GM12878 (cell line): Measurements from ENCODE around the gene KIF22. TPM values are rescaled to one million over a fixed set of nuclear protein-coding genes. Genes with fewer than 3 reads are reported as not detected.
A peak's percentile ranks its signal among the peaks of the same experiment; 100 is the strongest.

ENCODE experiments used
- BMI1 ChIP-seq: fragments of 450-650 bp; IDR thresholded peaks from 2 replicates; pipeline ENCODE4 v1.6.1; 2016; ENCODE audit warnings: mild to moderate bottlenecking, moderate library complexity, borderline replicate concordance
- CEBPB ChIP-seq, 2 experiments: fragments of 150-350 bp in 1 of 2; IDR thresholded peaks; 2 replicates each; pipeline ENCODE4 v1.6.1; 2012 to 2014; ENCODE audit warnings: low read depth in 2 of 2, low read length in 2 of 2, borderline replicate concordance in 1 of 2, inconsistent platforms in 1 of 2
- CHD4 ChIP-seq: fragments of 200-600 bp; sonication (generic); IDR thresholded peaks from 2 replicates; pipeline ENCODE4 v1.6.1; 2016; ENCODE audit warnings: mild to moderate bottlenecking
- DPF2 ChIP-seq: fragments of 450-650 bp; IDR thresholded peaks from 2 replicates; pipeline ENCODE4 v1.6.1; 2017; ENCODE audit warnings: mild to moderate bottlenecking
- EGR1 ChIP-seq, 2 experiments: IDR thresholded peaks; 1 replicate in 1 of 2; 2 replicates in 1 of 2; pipeline ENCODE4 v1.6.1; 2011 to 2012; ENCODE audit warnings: low read depth in 2 of 2, low read length in 2 of 2, borderline replicate concordance in 1 of 2, mild to moderate bottlenecking in 1 of 2, moderate library complexity in 1 of 2
- ESRRA ChIP-seq: IDR thresholded peaks from 2 replicates; pipeline ENCODE4 v1.6.1; 2012; ENCODE audit warnings: mild to moderate bottlenecking, low read length, improper control_type of control experiment
- FOXK2 ChIP-seq: fragments of 450-650 bp; IDR thresholded peaks from 2 replicates; pipeline ENCODE4 v1.6.1; 2017; ENCODE audit warnings: mild to moderate bottlenecking, moderate library complexity
- HDAC2 ChIP-seq: fragments of 200-600 bp; sonication (generic); IDR thresholded peaks from 2 replicates; pipeline ENCODE4 v1.6.1; 2017
- HDAC6 ChIP-seq: fragments of 200-600 bp; sonication (generic); IDR thresholded peaks from one replicate; pipeline ENCODE4 v1.8.0; 2017; ENCODE audit warnings: antibody characterized with exemption; ENCODE audit not compliant: unreplicated experiment
- HDGF ChIP-seq: fragments of 450-650 bp; IDR thresholded peaks from 2 replicates; pipeline ENCODE4 v1.6.1; 2016; ENCODE audit warnings: antibody characterized with exemption
- KLF5 ChIP-seq: fragments of 450-650 bp; IDR thresholded peaks from 2 replicates; pipeline ENCODE4 v1.6.1; 2014; ENCODE audit warnings: mild to moderate bottlenecking; ENCODE audit not compliant: partially characterized antibody
- MXI1 ChIP-seq: fragments of 150-350 bp; IDR thresholded peaks from 2 replicates; pipeline ENCODE4 v1.6.1; 2011; ENCODE audit warnings: low read depth, mild to moderate bottlenecking, inconsistent platforms, low read length, improper control_type of control experiment
- NBN ChIP-seq: fragments of 450-650 bp; IDR thresholded peaks from 2 replicates; pipeline ENCODE4 v1.6.1; 2016
- NFYA ChIP-seq: IDR thresholded peaks from 2 replicates; pipeline ENCODE4 v1.6.1; 2011; ENCODE audit warnings: low read depth, mild to moderate bottlenecking, low read length, improper control_type of control experiment, borderline replicate concordance
- NR2C1 ChIP-seq: fragments of 450-650 bp; IDR thresholded peaks from 2 replicates; pipeline ENCODE4 v1.6.1; 2017; ENCODE audit warnings: antibody characterized with exemption, mild to moderate bottlenecking, moderate library complexity
- NRF1 ChIP-seq: conservative IDR thresholded peaks from 2 replicates; pipeline ENCODE4 v1.6.1; 2011; ENCODE audit warnings: mild to moderate bottlenecking, low read depth, low read length, improper control_type of control experiment
- PML ChIP-seq: IDR thresholded peaks from 2 replicates; pipeline ENCODE4 v1.6.1; 2012; ENCODE audit warnings: low read length, inconsistent platforms
- SMARCA5 ChIP-seq: fragments of 450-650 bp; IDR thresholded peaks from 2 replicates; pipeline ENCODE4 v1.6.1; 2017; ENCODE audit warnings: mild to moderate bottlenecking
- SMC3 ChIP-seq: IDR thresholded peaks from 2 replicates; pipeline ENCODE4 v1.6.1; 2011; ENCODE audit warnings: low read length, improper control_type of control experiment, borderline replicate concordance
- ZNF274 ChIP-seq: IDR thresholded peaks from one replicate; pipeline ENCODE4 v1.8.0; 2011; ENCODE audit not compliant: insufficient read length, insufficient read depth
- ZSCAN29 ChIP-seq: fragments of 450-650 bp; IDR thresholded peaks from 2 replicates; pipeline ENCODE4 v1.6.1; 2017; ENCODE audit warnings: mild to moderate bottlenecking, moderate library complexity
- ZZZ3 ChIP-seq: IDR thresholded peaks from 2 replicates; pipeline ENCODE4 v1.6.1; 2011; ENCODE audit warnings: low read depth; ENCODE audit not compliant: control insufficient read depth, insufficient read length
- polyA plus RNA-seq, 11 experiments: library from polyadenylated mRNA; depleted of rRNA in 4 of 11; unstranded in 6 of 11; stranded (reverse) in 5 of 11; fragments of >200 nt; fragmentation: Nextera tagmentation in 4 of 11; fragmentation: Illumina TruSeq in 1 of 11; extraction: Ambion mirVana in 4 of 11; extraction: Trizol in 1 of 11; gene quantifications; 1 replicate in 1 of 11; 2 replicates in 10 of 11; pipeline versions ENCODE4 v1.2.1 to v1.2.3, GENCODE V29; 2011 to 2016; ENCODE audit warnings: inconsistent platforms in 2 of 11, missing spikeins in 2 of 11, low read depth in 1 of 11
- total RNA-seq, 4 experiments: library from RNA; depleted of rRNA in 3 of 4; stranded (reverse); fragments of >200 nt in 3 of 4; fragmentation: Illumina TruSeq in 1 of 4; extraction: Trizol in 1 of 4; gene quantifications; 2 replicates each; pipeline versions ENCODE4 v1.2.1 to v1.2.3, GENCODE V29; 2013 to 2021
- TF ChIP-seq, protein P1 (sequence below): fragments of 450-650 bp; formaldehyde crosslinking; IDR thresholded peaks from 2 replicates; pipeline ENCODE4 v1.5.0; 2022; ENCODE audit warnings: mild to moderate bottlenecking, missing genetic modification characterization
- TF ChIP-seq, protein P2 (sequence below): IDR thresholded peaks from 2 replicates; pipeline ENCODE4 v1.6.1; 2012; ENCODE audit warnings: mild to moderate bottlenecking, low read depth, low read length

Gene KIF22
- total and polyA plus RNA-seq, 10 of the 15 experiments (the other 5 are each of a cell fraction or from before 2014, with no cell fraction given): 7.6 to 158 (median 132) TPM

DNA sequence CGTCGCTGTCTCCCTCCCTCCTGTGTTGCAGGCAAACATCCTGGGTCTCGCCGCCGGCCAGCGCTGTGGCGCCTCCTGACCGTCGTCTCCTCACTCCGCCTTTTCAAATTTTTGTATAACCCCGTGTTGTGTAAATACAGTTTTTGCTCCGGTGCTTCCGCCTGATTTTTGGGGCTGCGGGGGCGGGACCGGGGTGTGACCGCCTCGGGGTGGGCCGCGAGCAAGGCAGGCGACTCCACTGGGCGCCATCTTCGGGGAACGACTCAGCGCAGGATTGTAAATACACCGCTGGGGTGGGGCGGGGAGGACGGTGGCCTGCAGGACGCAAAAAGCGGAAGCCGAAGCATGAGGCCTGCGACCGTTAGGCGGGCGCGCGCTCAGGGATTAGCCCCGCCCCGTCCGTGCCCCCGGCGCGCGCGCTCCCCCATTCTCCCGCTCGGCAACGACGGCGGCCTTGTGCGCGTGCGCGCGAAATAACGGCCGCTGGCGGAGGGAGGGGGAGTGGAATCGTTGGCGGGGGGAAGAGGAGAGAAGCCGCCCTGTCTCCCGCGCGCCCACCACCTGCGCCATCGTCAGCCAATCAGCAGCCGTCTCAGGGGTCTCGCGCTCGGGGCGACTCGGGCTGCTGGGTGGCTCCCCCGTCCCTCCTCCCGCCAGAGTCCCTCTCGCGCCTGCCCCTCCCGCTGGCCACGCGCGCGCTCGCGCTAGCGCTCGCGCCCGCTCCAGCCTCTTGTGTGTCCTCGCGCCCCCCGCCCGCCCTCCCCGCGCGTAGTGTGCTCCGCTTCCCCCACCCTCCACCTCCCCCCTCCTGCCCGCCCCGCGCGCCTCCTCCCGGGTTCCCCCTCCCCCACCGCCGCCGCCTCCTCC is 14.9 kb downstream of the KIF22 start (continued):
- TF ChIP-seq, protein P1, sequence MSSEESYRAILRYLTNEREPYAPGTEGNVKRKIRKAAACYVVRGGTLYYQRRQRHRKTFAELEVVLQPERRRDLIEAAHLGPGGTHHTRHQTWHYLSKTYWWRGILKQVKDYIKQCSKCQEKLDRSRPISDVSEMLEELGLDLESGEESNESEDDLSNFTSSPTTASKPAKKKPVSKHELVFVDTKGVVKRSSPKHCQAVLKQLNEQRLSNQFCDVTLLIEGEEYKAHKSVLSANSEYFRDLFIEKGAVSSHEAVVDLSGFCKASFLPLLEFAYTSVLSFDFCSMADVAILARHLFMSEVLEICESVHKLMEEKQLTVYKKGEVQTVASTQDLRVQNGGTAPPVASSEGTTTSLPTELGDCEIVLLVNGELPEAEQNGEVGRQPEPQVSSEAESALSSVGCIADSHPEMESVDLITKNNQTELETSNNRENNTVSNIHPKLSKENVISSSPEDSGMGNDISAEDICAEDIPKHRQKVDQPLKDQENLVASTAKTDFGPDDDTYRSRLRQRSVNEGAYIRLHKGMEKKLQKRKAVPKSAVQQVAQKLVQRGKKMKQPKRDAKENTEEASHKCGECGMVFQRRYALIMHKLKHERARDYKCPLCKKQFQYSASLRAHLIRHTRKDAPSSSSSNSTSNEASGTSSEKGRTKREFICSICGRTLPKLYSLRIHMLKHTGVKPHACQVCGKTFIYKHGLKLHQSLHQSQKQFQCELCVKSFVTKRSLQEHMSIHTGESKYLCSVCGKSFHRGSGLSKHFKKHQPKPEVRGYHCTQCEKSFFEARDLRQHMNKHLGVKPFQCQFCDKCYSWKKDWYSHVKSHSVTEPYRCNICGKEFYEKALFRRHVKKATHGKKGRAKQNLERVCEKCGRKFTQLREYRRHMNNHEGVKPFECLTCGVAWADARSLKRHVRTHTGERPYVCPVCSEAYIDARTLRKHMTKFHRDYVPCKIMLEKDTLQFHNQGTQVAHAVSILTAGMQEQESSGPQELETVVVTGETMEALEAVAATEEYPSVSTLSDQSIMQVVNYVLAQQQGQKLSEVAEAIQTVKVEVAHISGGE (CRISPR knock-in tag): no peak
- TF ChIP-seq ZNF274 (no peak), ZZZ3 (no peak), ZSCAN29 (no peak), NFYA (no peak), ESRRA (no peak), EGR1 (IDR thresholded peaks at IDR 0.05; ENCODE audit: borderline replicate concordance in 1 of 2, low read depth in 2 of 2, low read length in 2 of 2) (peak in 1 of 2 experiments; percentile 95; a peak in 2 of 3 replicates), CHD4 (no peak), KLF5 (peak; percentile 29), HDGF (no peak), HDAC2 (0 out of 2 replicates have a peak, but pooled peaks have one; percentile 47), MXI1 (peak; percentile 87), NRF1 (peak; percentile 45), NBN (0 out of 2 replicates have a peak, but pooled peaks have one; percentile 65), HDAC6 (no peak), DPF2 (no peak; the same call in 1 of the 2 replicates), CEBPB (IDR thresholded peaks at IDR 0.05; ENCODE audit: borderline replicate concordance in 1 of 2, low read depth in 2 of 2, low read length in 2 of 2) (no peak), SMARCA5 (peak; percentile 23; the same call in 1 of the 2 replicates), FOXK2 (peak; percentile 89), NR2C1 (peak; percentile 21; the same call in 1 of the 2 replicates), SMC3 (no peak), BMI1 (no peak), PML (no peak)
- TF ChIP-seq, protein P2, sequence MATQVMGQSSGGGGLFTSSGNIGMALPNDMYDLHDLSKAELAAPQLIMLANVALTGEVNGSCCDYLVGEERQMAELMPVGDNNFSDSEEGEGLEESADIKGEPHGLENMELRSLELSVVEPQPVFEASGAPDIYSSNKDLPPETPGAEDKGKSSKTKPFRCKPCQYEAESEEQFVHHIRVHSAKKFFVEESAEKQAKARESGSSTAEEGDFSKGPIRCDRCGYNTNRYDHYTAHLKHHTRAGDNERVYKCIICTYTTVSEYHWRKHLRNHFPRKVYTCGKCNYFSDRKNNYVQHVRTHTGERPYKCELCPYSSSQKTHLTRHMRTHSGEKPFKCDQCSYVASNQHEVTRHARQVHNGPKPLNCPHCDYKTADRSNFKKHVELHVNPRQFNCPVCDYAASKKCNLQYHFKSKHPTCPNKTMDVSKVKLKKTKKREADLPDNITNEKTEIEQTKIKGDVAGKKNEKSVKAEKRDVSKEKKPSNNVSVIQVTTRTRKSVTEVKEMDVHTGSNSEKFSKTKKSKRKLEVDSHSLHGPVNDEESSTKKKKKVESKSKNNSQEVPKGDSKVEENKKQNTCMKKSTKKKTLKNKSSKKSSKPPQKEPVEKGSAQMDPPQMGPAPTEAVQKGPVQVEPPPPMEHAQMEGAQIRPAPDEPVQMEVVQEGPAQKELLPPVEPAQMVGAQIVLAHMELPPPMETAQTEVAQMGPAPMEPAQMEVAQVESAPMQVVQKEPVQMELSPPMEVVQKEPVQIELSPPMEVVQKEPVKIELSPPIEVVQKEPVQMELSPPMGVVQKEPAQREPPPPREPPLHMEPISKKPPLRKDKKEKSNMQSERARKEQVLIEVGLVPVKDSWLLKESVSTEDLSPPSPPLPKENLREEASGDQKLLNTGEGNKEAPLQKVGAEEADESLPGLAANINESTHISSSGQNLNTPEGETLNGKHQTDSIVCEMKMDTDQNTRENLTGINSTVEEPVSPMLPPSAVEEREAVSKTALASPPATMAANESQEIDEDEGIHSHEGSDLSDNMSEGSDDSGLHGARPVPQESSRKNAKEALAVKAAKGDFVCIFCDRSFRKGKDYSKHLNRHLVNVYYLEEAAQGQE: 0 out of 2 replicates have a peak, but pooled peaks have one; percentile 30
